GM19328 (cell line): ENCODE data around the gene TOPAZ1.

Experiments used
- ATAC-seq: cut with Tn5 transposase; IDR thresholded peaks from one replicate; pipeline ENCODE4 v1.9.1; 2021; ENCODE audit warnings: mild to moderate bottlenecking, moderate library complexity; ENCODE audit not compliant: unreplicated experiment

TOPAZ1 gene

GRCh38 chr3:44242721-44243120 lies 1.0 kb downstream of the TOPAZ1 start:
- no peak for ATAC-seq

- ATAC-seq, result no peak
Observed at GRCh38 chr3:44248152-44248551, 6.5 kb downstream of the TOPAZ1 start.

GRCh38 chr3:44252332-44252959 lies 10.8 kb downstream of the TOPAZ1 start:
- ATAC-seq, result no peak

GRCh38 chr3:44259404-44259803 lies 17.7 kb downstream of the TOPAZ1 start:
- ATAC-seq, result no peak

GRCh38 chr3:44264146-44264545 lies 22.5 kb downstream of the TOPAZ1 start:
- no peak for ATAC-seq

GRCh38 chr3:44265815-44266214 lies 24.1 kb downstream of the TOPAZ1 start:
- no peak for ATAC-seq

GRCh38 chr3:44272191-44272590 lies 30.5 kb downstream of the TOPAZ1 start:
- no peak for ATAC-seq

- no peak for ATAC-seq
Observed at GRCh38 chr3:44277925-44278324, 36.2 kb downstream of the TOPAZ1 start.

GRCh38 chr3:44280077-44280476 lies 38.4 kb downstream of the TOPAZ1 start:
- no peak for ATAC-seq

GRCh38 chr3:44280631-44281030 lies 38.9 kb downstream of the TOPAZ1 start:
- no peak for ATAC-seq

- no peak for ATAC-seq
Observed at GRCh38 chr3:44284949-44285348, 43.3 kb downstream of the TOPAZ1 start.

- no peak for ATAC-seq
Observed at GRCh38 chr3:44289882-44290462, 48.3 kb downstream of the TOPAZ1 start.

- no peak for ATAC-seq
Observed at GRCh38 chr3:44292276-44292675, 50.6 kb downstream of the TOPAZ1 start.

GRCh38 chr3:44292947-44293346 lies 51.3 kb downstream of the TOPAZ1 start:
- no peak for ATAC-seq

GRCh38 chr3:44297255-44297654 lies 55.6 kb downstream of the TOPAZ1 start:
- ATAC-seq, result no peak

- no peak for ATAC-seq
Observed at GRCh38 chr3:44301746-44302145, 60.1 kb downstream of the TOPAZ1 start.

GRCh38 chr3:44309500-44309899 lies 67.8 kb downstream of the TOPAZ1 start:
- ATAC-seq, result no peak

GRCh38 chr3:44318891-44319311 lies 77.2 kb downstream of the TOPAZ1 start:
- ATAC-seq, result no peak

GRCh38 chr3:44321335-44321734 lies 79.6 kb downstream of the TOPAZ1 start:
- no peak for ATAC-seq

GRCh38 chr3:44323341-44323955 lies 81.8 kb downstream of the TOPAZ1 start:
- ATAC-seq, result no peak

- ATAC-seq, result no peak
Observed at GRCh38 chr3:44324584-44324983, 82.9 kb downstream of the TOPAZ1 start.

GRCh38 chr3:44326019-44326418 lies 84.3 kb downstream of the TOPAZ1 start:
- no peak for ATAC-seq
